A549 (cell line): Measurements from ENCODE around the gene GNB4. TPM values are rescaled to one million over a fixed set of nuclear protein-coding genes. Genes with fewer than 3 reads are reported as not detected.

ENCODE experiments used
- ATAC-seq, 2 experiments: fragments of 200-7000 bp in 1 of 2; fragments of >200 bp in 1 of 2; cut with Nextera tagmentation in 1 of 2; cut with Tn5 transposase in 1 of 2; 3 replicates each; pipeline versions ENCODE4 v1.8.0 to v1.9.1; 2018 to 2020; ENCODE audit warnings: mild to moderate bottlenecking in 1 of 2, moderate library complexity in 1 of 2
- CTCF ChIA-PET: fragments of 300-600 bp; sonication (Branson Sonifier 250); formaldehyde crosslinking; extraction: SDS; loops from one replicate; lab custom pipeline; 2021; ENCODE audit warnings: antibody characterized with exemption, inconsistent platforms; lab: Yijun Ruan, JAX
- POLR2A ChIA-PET: fragments of 350-600 bp; formaldehyde crosslinking; extraction: SDS; loops from one replicate; lab custom pipeline; 2021; ENCODE audit warnings: antibody characterized with exemption, inconsistent platforms; lab: Yijun Ruan, JAX
- DNase-seq, 2 experiments: peaks; one replicate each; pipeline versions ENCODE4 v3.0.0 to v3.0.0-alpha.2; 2011 to 2016; ENCODE audit warnings: low read depth in 1 of 2, low spot score in 1 of 2
- FAIRE-seq: peaks from 2 replicates; lab custom pipeline; 2011; peaks lifted over from hg19 to GRCh38; lab: Jason Lieb, UNC
- H3K27ac ChIP-seq, 2 experiments: fragments of >200 bp; sonication (Bioruptor Twin); formaldehyde crosslinking; 3 replicates each; pipeline ENCODE4 v1.5.1; 2016 to 2017
- H3K4me1 ChIP-seq: fragments of >200 bp; sonication (Bioruptor Twin); formaldehyde crosslinking; 3 replicates; pipeline ENCODE4 v1.6.1; 2016
- H3K4me2 ChIP-seq: fragments of >200 bp; sonication (Bioruptor Twin); formaldehyde crosslinking; 3 replicates; pipeline ENCODE4 v1.6.1; 2016
- H3K4me3 ChIP-seq: fragments of >200 bp; sonication (Bioruptor Twin); formaldehyde crosslinking; 3 replicates; pipeline ENCODE4 v1.5.1; 2016
- H3K9me3 ChIP-seq: fragments of >200 bp; sonication (Bioruptor Twin); formaldehyde crosslinking; 3 replicates; pipeline ENCODE4 v1.6.1; 2016
- BHLHE40 ChIP-seq: IDR thresholded peaks from 2 replicates; pipeline ENCODE4 v1.6.1; 2012; ENCODE audit warnings: low read depth, low read length, inconsistent platforms
- CBX2 ChIP-seq: fragments of 200-600 bp; sonication (generic); IDR thresholded peaks from 2 replicates; pipeline ENCODE4 v1.6.1; 2016; ENCODE audit warnings: low read depth, mild to moderate bottlenecking, borderline replicate concordance
- CHD2 ChIP-seq: fragments of 150-350 bp; IDR thresholded peaks from 2 replicates; pipeline ENCODE4 v1.6.1; 2014; ENCODE audit warnings: low read length; ENCODE audit not compliant: partially characterized antibody
- CHD4 ChIP-seq: fragments of 200-600 bp; sonication (generic); IDR thresholded peaks from 2 replicates; pipeline ENCODE4 v1.6.1; 2016; ENCODE audit warnings: antibody characterized with exemption, mild to moderate bottlenecking, borderline replicate concordance
- EP300 ChIP-seq, 2 experiments: fragments of >200 bp; sonication (Bioruptor Twin); formaldehyde crosslinking; IDR thresholded peaks; 2 replicates in 1 of 2; 3 replicates in 1 of 2; pipeline ENCODE4 v1.6.1; 2016 to 2017
- ESRRA ChIP-seq: fragments of 150-350 bp; IDR thresholded peaks from 2 replicates; pipeline ENCODE4 v1.6.1; 2014; ENCODE audit warnings: mild to moderate bottlenecking, low read length, borderline replicate concordance
- FOSB ChIP-seq: fragments of 250-450 bp; sonication (Bioruptor Pico); IDR thresholded peaks from 2 replicates; pipeline ENCODE4 v1.5.0; 2020; ENCODE audit warnings: mild to moderate bottlenecking, moderate library complexity
- FOXS1 ChIP-seq: fragments of 250-450 bp; sonication (Bioruptor Pico); IDR thresholded peaks from 2 replicates; pipeline ENCODE4 v1.5.0; 2020; ENCODE audit warnings: mild to moderate bottlenecking, moderate library complexity
- HDAC2 ChIP-seq: fragments of 200-600 bp; sonication (generic); IDR thresholded peaks from 2 replicates; pipeline ENCODE4 v1.6.1; 2016
- JUN ChIP-seq, 2 experiments: fragments of >200 bp; sonication (Bioruptor Twin); formaldehyde crosslinking; IDR thresholded peaks; 2 replicates in 1 of 2; 3 replicates in 1 of 2; pipeline ENCODE4 v1.6.1; 2016 to 2017
- JUNB ChIP-seq: fragments of >200 bp; sonication (Bioruptor Twin); formaldehyde crosslinking; IDR thresholded peaks from 2 replicates; pipeline ENCODE4 v1.6.1; 2016
- KDM1A ChIP-seq: fragments of 200-600 bp; sonication (generic); IDR thresholded peaks from 2 replicates; pipeline ENCODE4 v1.6.1; 2016; ENCODE audit warnings: low read depth, mild to moderate bottlenecking
- MAFK ChIP-seq: fragments of 450-650 bp; IDR thresholded peaks from 2 replicates; pipeline ENCODE4 v1.6.1; 2014; ENCODE audit not compliant: partially characterized antibody
- NPAS2 ChIP-seq: fragments of 250-450 bp; sonication (Bioruptor Pico); IDR thresholded peaks from 2 replicates; pipeline ENCODE4 v1.8.0; 2022; ENCODE audit warnings: mild to moderate bottlenecking, moderate library complexity, borderline replicate concordance
- RAD21 ChIP-seq, 2 experiments: fragments of >200 bp in 1 of 2; sonication (Bioruptor Twin) in 1 of 2; formaldehyde crosslinking in 1 of 2; IDR thresholded peaks in 1 of 2; conservative IDR thresholded peaks in 1 of 2; 2 replicates in 1 of 2; 3 replicates in 1 of 2; pipeline ENCODE4 v1.6.1; 2012 to 2018; ENCODE audit warnings: inconsistent platforms in 1 of 2
- RARB ChIP-seq: fragments of 250-450 bp; sonication (Bioruptor Pico); IDR thresholded peaks from 2 replicates; pipeline ENCODE4 v1.8.0; 2021; ENCODE audit warnings: mild to moderate bottlenecking, moderate library complexity
- TFCP2L1 ChIP-seq: fragments of 250-450 bp; sonication (Bioruptor Pico); IDR thresholded peaks from 2 replicates; pipeline ENCODE4 v1.5.0; 2021; ENCODE audit warnings: mild to moderate bottlenecking
- WGBS: methylation state at CpG from one replicate; pipeline ENCODE4 v1.1.6; 2017; ENCODE audit errors: missing lambda C conversion rate; 5-methylcytosine and 5-hydroxymethylcytosine counted together
- polyA plus RNA-seq, 4 experiments: library from polyadenylated mRNA; depleted of rRNA in 3 of 4; stranded (reverse); fragments of >200 nt; fragmentation: RNase III in 1 of 4; extraction: RNeasy Plus Mini Kit Qiagen cat#74134 plus additional on column Dnase treatment in 1 of 4; gene quantifications; 2 replicates in 3 of 4; 3 replicates in 1 of 4; pipeline ENCODE4 v1.2.3, GENCODE V29; 2011 to 2017
- TF ChIP-seq, protein P1 (sequence below): fragments of >200 bp; sonication (Bioruptor Twin); formaldehyde crosslinking; IDR thresholded peaks from 2 replicates; pipeline ENCODE4 v1.6.1; 2016
- TF ChIP-seq, protein P2 (sequence below): fragments of 450-650 bp; IDR thresholded peaks from 2 replicates; pipeline ENCODE4 v1.6.1; 2014; ENCODE audit warnings: antibody characterized with exemption
- TF ChIP-seq, protein P3 (sequence below): fragments of >200 bp; sonication (Bioruptor Twin); formaldehyde crosslinking; IDR thresholded peaks from 3 replicates; pipeline ENCODE4 v1.6.1; 2016
- TF ChIP-seq, protein P4 (sequence below): fragments of 250-450 bp; sonication (Bioruptor Pico); IDR thresholded peaks from 2 replicates; pipeline ENCODE4 v1.5.0; 2021; ENCODE audit warnings: mild to moderate bottlenecking, moderate library complexity, borderline replicate concordance
- TF ChIP-seq, protein P5 (sequence below): fragments of >200 bp; sonication (Bioruptor Twin); formaldehyde crosslinking; IDR thresholded peaks from 3 replicates; pipeline ENCODE4 v1.5.1; 2016

GNB4 gene
- polyA plus RNA-seq, 2 of the 4 experiments (the other 2 are of a cell fraction), result 10.9 to 22.7 TPM

GRCh38 chr3:179463319-179463718, 12.0 kb upstream of the GNB4 start:
- TF ChIP-seq CBX2, result no peak
- TF ChIP-seq, protein P1, sequence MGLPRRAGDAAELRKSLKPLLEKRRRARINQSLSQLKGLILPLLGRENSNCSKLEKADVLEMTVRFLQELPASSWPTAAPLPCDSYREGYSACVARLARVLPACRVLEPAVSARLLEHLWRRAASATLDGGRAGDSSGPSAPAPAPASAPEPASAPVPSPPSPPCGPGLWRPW, result no peak
- TF ChIP-seq, protein P2, sequence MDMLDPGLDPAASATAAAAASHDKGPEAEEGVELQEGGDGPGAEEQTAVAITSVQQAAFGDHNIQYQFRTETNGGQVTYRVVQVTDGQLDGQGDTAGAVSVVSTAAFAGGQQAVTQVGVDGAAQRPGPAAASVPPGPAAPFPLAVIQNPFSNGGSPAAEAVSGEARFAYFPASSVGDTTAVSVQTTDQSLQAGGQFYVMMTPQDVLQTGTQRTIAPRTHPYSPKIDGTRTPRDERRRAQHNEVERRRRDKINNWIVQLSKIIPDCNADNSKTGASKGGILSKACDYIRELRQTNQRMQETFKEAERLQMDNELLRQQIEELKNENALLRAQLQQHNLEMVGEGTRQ, result no peak
- no peak for TF ChIP-seq ESRRA
- no peak for TF ChIP-seq BHLHE40
- TF ChIP-seq TFCP2L1 (CRISPR knock-in tag), result no peak
- TF ChIP-seq RARB (CRISPR knock-in tag), result no peak
- TF ChIP-seq, protein P3, sequence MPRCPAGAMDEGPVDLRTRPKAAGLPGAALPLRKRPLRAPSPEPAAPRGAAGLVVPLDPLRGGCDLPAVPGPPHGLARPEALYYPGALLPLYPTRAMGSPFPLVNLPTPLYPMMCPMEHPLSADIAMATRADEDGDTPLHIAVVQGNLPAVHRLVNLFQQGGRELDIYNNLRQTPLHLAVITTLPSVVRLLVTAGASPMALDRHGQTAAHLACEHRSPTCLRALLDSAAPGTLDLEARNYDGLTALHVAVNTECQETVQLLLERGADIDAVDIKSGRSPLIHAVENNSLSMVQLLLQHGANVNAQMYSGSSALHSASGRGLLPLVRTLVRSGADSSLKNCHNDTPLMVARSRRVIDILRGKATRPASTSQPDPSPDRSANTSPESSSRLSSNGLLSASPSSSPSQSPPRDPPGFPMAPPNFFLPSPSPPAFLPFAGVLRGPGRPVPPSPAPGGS, result no peak
- TF ChIP-seq MAFK, result no peak
- TF ChIP-seq HDAC2, result no peak
- TF ChIP-seq RAD21 (conservative IDR thresholded peaks at IDR 0.05 in 1 of 2, IDR thresholded peaks at IDR 0.05 in 1 of 2), result no peak
- TF ChIP-seq EP300 (IDR thresholded peaks at IDR 0.05), result no peak
- TF ChIP-seq, all 56 proteins: peak for 0
- WGBS, result 24% methylated on average over 1 of the region's 1 CpG
- DNase-seq, result no peak
- H3K27ac ChIP-seq, result no peak overlapping the region
- no peak for FAIRE-seq
- CTCF ChIA-PET, result interaction anchor here (1.0 kb wide), 1 partner anchor 26 kb away, joined by 3 read pairs; no protein-coding TSS in a partner anchor
- no peak overlapping the region for H3K4me2 ChIP-seq
- POLR2A ChIA-PET, result no interaction called here
- ATAC-seq, result no peak
- no peaks in the 10 kb centered on the region for H3K4me1 ChIP-seq
- no peak overlapping the region for H3K4me3 ChIP-seq
- no peaks in the 10 kb centered on the region for H3K9me3 ChIP-seq

DNA sequence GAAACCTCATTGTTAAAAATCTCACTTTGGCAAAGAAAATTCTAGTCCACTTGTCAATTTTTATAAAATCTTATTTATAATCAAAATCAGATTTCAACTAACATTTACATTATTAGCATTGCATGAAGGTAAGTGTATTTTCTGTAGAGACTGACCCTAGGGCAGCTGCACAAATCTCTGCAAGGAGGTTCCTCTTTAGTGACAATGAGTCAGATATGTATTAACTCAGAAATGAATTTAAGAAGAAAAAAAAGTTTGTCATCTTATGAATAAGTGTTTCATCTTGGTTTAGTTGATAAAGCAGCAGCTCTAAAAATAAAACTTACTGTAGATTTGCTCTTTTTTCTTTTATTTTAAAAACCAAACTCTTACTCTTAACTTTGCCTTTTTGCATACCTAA, 9.0 kb upstream of the GNB4 start:
- POLR2A ChIA-PET, result no interaction called here
- TF ChIP-seq FOXS1 (CRISPR knock-in tag) (no peak), MAFK (no peak), JUNB (no peak), NPAS2 (CRISPR knock-in tag) (no peak), KDM1A (no peak), HDAC2 (no peak), JUN (IDR thresholded peaks at IDR 0.05) (no peak), CHD4 (no peak), CHD2 (no peak), FOSB (CRISPR knock-in tag) (no peak)
- TF ChIP-seq, protein P4, sequence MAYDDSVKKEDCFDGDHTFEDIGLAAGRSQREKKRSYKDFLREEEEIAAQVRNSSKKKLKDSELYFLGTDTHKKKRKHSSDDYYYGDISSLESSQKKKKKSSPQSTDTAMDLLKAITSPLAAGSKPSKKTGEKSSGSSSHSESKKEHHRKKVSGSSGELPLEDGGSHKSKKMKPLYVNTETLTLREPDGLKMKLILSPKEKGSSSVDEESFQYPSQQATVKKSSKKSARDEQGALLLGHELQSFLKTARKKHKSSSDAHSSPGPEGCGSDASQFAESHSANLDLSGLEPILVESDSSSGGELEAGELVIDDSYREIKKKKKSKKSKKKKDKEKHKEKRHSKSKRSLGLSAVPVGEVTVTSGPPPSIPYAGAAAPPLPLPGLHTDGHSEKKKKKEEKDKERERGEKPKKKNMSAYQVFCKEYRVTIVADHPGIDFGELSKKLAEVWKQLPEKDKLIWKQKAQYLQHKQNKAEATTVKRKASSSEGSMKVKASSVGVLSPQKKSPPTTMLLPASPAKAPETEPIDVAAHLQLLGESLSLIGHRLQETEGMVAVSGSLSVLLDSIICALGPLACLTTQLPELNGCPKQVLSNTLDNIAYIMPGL (CRISPR knock-in tag), result no peak
- TF ChIP-seq, protein P5, sequence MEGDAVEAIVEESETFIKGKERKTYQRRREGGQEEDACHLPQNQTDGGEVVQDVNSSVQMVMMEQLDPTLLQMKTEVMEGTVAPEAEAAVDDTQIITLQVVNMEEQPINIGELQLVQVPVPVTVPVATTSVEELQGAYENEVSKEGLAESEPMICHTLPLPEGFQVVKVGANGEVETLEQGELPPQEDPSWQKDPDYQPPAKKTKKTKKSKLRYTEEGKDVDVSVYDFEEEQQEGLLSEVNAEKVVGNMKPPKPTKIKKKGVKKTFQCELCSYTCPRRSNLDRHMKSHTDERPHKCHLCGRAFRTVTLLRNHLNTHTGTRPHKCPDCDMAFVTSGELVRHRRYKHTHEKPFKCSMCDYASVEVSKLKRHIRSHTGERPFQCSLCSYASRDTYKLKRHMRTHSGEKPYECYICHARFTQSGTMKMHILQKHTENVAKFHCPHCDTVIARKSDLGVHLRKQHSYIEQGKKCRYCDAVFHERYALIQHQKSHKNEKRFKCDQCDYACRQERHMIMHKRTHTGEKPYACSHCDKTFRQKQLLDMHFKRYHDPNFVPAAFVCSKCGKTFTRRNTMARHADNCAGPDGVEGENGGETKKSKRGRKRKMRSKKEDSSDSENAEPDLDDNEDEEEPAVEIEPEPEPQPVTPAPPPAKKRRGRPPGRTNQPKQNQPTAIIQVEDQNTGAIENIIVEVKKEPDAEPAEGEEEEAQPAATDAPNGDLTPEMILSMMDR, result no peak
- Histone ChIP-seq H3K9me3 (no peaks in the 10 kb centered on the region), H3K27ac (no peak overlapping the region), H3K4me2 (no peak overlapping the region), H3K4me3 (no peak overlapping the region), H3K4me1 (no peaks in the 10 kb centered on the region)
- CTCF ChIA-PET, result interaction anchor here (1.1 to 1.7 kb wide), 3 partner anchors 14 to 138 kb away, joined by 3 to 5 read pairs (median 3); no protein-coding TSS in a partner anchor
- no peak for DNase-seq
- no peak for ATAC-seq
- FAIRE-seq, result no peak
